ENCODE data around the gene CHEK2. TPM values are rescaled to one million over a fixed set of nuclear protein-coding genes. Genes with fewer than 3 reads are reported as not detected.
"Not testable (repeated sequence)": the region's sequence is repeated elsewhere in the genome, so short reads cannot be mapped to it uniquely, and the experiment has no call there.

The CHEK2 gene
- total RNA-seq, 4 donors from 2014 or later = 7.1 to 16.0 (median 9.4) TPM

DNA sequence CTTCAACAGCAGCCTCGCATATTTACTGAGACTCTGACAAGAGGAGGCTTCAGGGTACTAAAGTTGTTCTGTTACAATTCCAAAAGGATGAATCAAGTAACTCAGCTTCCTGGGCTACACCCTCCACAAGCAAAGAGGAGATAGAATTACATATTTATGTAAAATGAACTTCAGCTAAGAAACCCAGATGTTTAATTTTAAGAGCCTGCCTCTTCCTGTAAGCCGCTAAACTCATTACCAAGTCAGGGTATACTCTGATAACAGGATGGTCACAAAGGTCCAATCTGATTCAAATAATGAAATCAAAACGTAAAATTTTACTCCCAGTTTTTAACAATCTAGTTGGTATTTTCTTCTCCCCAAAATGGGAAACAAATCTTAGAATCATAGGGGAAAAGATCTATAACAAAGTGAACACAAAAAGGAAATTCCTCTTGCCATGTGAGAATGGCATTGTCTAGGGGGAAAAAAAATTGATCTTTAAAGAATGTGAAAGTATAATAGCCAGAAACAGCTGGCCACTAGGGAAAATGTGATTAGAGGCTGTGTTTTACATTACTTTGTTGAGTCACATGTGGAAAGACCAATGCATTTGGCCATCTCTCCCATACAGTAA, 30.9 kb downstream of the CHEK2 start:
- peaks cover 12 to 18% of the 10 kb centered on the region in 2 donors for H3K4me1 ChIP-seq
- 74 to 77% methylated on average over 3 of the region's 3 CpGs for WGBS, 2 donors
- no peak overlapping the region for H3K4me3 ChIP-seq (replicated peaks in 1 of 3)
- TF ChIP-seq POLR2A (IDR thresholded peaks at IDR 0.05) = no peak
- TF ChIP-seq, protein P1, sequence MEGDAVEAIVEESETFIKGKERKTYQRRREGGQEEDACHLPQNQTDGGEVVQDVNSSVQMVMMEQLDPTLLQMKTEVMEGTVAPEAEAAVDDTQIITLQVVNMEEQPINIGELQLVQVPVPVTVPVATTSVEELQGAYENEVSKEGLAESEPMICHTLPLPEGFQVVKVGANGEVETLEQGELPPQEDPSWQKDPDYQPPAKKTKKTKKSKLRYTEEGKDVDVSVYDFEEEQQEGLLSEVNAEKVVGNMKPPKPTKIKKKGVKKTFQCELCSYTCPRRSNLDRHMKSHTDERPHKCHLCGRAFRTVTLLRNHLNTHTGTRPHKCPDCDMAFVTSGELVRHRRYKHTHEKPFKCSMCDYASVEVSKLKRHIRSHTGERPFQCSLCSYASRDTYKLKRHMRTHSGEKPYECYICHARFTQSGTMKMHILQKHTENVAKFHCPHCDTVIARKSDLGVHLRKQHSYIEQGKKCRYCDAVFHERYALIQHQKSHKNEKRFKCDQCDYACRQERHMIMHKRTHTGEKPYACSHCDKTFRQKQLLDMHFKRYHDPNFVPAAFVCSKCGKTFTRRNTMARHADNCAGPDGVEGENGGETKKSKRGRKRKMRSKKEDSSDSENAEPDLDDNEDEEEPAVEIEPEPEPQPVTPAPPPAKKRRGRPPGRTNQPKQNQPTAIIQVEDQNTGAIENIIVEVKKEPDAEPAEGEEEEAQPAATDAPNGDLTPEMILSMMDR (IDR thresholded peaks at IDR 0.05) = no peak
- peak overlapping the region in 1 of 3 donors; percentile 13 for H3K27ac ChIP-seq
- no peaks in the 10 kb centered on the region for H3K27me3 ChIP-seq
- H3K36me3 ChIP-seq = no peaks in the 10 kb centered on the region
- no peak for DNase-seq
- no peaks in the 10 kb centered on the region for H3K9me3 ChIP-seq
- intact Hi-C loops (cut with DNase I) = no loop called here

DNA sequence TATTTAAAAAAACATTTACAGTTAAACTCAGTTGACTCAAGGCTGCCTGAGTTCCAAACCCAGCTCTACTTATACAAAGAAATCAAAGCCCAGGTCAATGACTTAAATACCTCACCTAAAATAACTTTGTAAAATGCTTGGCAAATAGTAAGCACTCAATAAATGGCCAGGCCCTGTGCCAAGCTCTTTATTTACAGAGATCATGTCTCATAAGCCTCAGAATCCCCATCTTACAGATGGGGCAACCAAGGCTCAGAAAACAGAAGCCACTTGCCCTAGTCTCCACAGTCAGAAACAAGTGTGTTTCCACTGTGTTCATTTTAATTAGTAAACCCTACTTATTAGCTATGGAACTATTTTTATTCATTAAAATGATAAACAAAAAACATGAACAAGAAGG, 31.5 kb downstream of the CHEK2 start:
- intact Hi-C loops (cut with DNase I) = no loop called here
- Histone ChIP-seq H3K27ac (peak overlapping the region in 1 of 3 donors; percentile 13), H3K4me1 (peaks cover 7 to 18% of the 10 kb centered on the region in 2 donors), H3K4me3 (replicated peaks in 1 of 3) (no peak overlapping the region), H3K27me3 (no peaks in the 10 kb centered on the region), H3K36me3 (no peaks in the 10 kb centered on the region), H3K9me3 (no peaks in the 10 kb centered on the region)
- no peak for TF ChIP-seq POLR2A (IDR thresholded peaks at IDR 0.05)
- TF ChIP-seq, protein P1 (IDR thresholded peaks at IDR 0.05) = no peak
- DNase-seq = no peak

DNA sequence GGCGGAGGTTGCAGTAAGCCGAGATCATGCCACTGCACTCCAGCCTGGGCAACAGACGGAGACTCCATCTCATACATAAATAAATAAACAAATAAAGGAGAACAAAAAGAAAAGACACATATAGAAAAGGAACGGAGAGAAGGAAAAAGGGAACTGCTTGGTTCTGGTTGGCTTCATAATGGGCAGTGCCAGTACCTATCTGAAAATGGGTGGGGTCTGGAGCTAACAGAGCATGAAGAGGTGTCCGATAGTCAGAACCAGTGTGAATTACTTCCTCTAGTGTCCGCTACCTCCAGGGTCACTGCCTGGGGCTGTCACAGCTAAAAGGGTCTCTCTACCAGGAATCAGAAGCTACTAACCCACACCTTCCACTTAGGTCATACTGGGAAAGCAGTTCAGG, 34.8 kb downstream of the CHEK2 start:
- no peak overlapping the region for H3K4me3 ChIP-seq (replicated peaks in 1 of 3)
- intact Hi-C loops (cut with DNase I) = no loop called here
- 85 to 87% methylated on average over 6 of the region's 6 CpGs for WGBS, 2 donors
- DNase-seq = no peak
- H3K4me1 ChIP-seq = peaks cover 5 to 17% of the 10 kb centered on the region in 2 donors
- no peak overlapping the region for H3K27ac ChIP-seq
- no peaks in the 10 kb centered on the region for H3K9me3 ChIP-seq
- no peak for TF ChIP-seq POLR2A (IDR thresholded peaks at IDR 0.05)
- TF ChIP-seq, protein P1 (IDR thresholded peaks at IDR 0.05) = no peak
- H3K36me3 ChIP-seq = no peaks in the 10 kb centered on the region
- no peaks in the 10 kb centered on the region for H3K27me3 ChIP-seq

DNA sequence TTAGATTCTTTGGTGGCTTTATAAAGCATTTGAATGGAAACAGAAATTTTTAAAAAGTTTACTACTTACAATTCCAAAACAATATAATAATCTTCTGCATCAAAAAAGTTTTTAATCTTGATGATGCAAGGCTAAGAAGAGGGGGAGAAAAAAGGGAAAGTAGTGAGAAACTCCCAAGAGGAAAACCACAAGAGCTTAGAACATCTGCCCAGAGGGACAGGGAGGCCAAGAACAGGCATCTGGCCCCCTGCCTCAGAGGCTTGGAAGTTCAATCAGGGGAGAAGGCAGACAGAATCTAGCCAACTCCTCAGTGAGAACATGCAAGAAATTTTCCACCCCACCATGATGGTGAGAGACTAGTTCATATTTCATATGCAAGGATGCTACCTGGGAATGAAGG, 38.2 kb downstream of the CHEK2 start:
- Histone ChIP-seq H3K27ac (no peak overlapping the region), H3K4me3 (replicated peaks in 1 of 3) (no peak overlapping the region), H3K9me3 (no peaks in the 10 kb centered on the region), H3K36me3 (no peaks in the 10 kb centered on the region), H3K4me1 (peaks cover 0 to 5% of the 10 kb centered on the region in 2 donors), H3K27me3 (no peaks in the 10 kb centered on the region)
- no peak for TF ChIP-seq POLR2A (IDR thresholded peaks at IDR 0.05)
- TF ChIP-seq, protein P1 (IDR thresholded peaks at IDR 0.05) = no peak
- no peak for DNase-seq
- intact Hi-C loops (cut with DNase I) = no loop called here

DNA sequence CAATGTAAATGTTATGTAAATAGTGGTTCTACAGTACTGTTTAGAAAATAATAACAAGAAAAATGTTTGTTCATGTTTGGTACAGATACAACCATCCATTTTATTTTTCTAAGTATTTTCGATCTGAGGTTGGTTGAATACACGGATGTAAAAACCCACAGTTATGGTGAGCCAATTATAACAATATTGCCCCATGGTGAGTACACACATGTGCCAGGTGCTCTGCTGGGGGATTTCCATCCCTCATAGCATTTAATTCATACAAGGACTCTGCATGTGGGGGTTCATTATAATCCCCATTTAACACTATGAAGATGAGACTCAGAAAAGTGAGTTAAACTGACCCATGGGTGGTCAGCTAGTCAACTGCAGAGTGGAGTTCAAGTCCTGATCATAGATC, 38.7 kb downstream of the CHEK2 start:
- no peak overlapping the region for H3K4me3 ChIP-seq (replicated peaks in 1 of 3)
- 92 to 95% methylated on average over 2 of the region's 2 CpGs for WGBS, 2 donors
- no peak for DNase-seq
- H3K36me3 ChIP-seq = no peaks in the 10 kb centered on the region
- intact Hi-C loops (cut with DNase I) = no loop called here
- no peaks in the 10 kb centered on the region for H3K9me3 ChIP-seq
- TF ChIP-seq, protein P1 (IDR thresholded peaks at IDR 0.05) = no peak
- TF ChIP-seq POLR2A (IDR thresholded peaks at IDR 0.05) = no peak
- H3K27ac ChIP-seq = no peak overlapping the region
- H3K4me1 ChIP-seq = peaks cover 0 to 5% of the 10 kb centered on the region in 2 donors
- no peaks in the 10 kb centered on the region for H3K27me3 ChIP-seq

DNA sequence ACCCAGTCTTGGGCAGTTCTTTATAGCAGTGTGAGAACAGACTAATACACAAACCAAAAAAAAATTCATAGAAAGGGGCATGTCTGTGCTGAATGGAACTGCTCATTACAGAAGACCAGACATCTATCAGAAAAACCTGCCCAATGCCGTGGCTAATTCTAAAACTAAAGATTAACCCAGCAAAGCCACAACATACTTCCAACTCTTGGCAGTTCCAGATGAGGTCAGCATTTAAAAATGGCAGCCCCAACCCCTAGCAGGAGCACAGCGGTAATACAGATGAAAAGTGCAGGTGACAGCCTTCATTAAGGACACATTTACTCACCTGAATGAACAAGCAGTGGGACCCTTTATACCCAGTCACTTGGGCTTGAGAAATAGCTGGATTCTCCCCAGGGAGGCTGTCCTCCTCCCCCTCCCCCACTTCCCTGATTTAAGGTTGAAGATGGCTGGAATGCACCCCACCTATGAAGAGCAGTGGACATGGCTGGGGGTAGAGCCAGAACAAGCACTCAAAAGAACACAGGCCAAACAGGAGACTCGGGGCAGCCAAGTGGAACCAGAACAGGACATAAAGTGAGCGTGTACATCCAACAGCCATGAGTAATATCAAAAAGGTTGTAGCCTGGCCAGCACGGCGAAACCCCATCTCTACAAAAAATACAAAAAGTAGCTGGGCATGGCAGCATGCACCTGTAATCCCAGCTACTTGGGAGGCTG, 48.4 kb downstream of the CHEK2 start:
- WGBS, 2 donors = 44 to 55% methylated on average over 6 of the region's 6 CpGs
- intact Hi-C loops (cut with DNase I); H3K4me3 ChIP-seq (replicated peaks in 1 of 3): not testable (repeated sequence)

DNA sequence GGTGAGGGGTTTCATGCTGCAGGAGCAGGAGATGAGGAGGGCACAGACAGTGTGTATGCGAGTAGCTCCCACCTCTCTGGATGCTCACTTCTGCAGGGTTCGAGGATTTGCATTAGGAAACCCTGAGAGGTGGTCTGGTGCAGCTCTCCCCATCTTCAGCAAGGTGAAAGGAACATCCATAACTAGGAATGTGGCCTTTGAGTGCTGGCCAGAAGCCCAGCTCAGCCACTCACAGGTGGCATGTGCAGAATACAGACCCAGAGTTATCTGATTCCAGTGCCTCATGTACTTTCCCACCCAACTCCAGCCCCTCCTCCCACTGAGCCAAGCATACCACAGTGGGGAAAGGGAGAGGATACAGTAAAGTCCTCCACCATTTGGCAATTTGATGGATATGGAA, 51.8 kb downstream of the CHEK2 start:
- H3K27me3 ChIP-seq; H3K9me3 ChIP-seq; intact Hi-C loops (cut with DNase I); H3K4me3 ChIP-seq (replicated peaks in 1 of 3); H3K27ac ChIP-seq; H3K36me3 ChIP-seq: not testable (repeated sequence)
- WGBS, 2 donors = 83 to 87% methylated on average over 2 of the region's 2 CpGs
- peaks cover 12 to 14% of the 10 kb centered on the region in 2 donors for H3K4me1 ChIP-seq
- peak; percentile 48 to 62 for DNase-seq

More for the DNA sequence above, 48.4 kb downstream of the CHEK2 start:
- Histone ChIP-seq H3K27ac (peak overlapping the region; percentile 20 to 52 (median 37)), H3K4me1 (peaks cover 12 to 14% of the 10 kb centered on the region in 2 donors)
- H3K36me3 ChIP-seq, H3K27me3 ChIP-seq, H3K9me3 ChIP-seq: not testable (repeated sequence)
- peak; percentile 53 to 64 for DNase-seq

DNA sequence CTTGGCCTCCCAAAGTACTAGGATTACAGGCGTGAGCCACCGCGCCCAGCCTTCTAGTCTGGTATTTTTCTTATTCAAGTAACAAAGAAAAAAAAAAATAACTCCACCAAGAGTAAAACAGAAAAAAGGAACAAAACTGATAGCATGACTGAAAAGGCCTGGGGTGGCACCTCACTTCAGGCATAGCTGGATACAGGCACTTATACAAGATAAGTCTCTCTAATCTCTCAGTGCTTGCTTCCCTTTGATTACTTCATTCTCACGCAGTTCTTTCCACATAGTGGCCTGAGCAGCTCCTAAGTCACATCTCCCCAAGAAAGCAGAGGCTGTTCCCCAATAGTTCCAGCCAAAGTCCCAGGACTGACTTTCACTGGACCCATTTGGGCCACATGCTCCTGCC, 58.7 kb downstream of the CHEK2 start:
- intact Hi-C loops (cut with DNase I); H3K4me1 ChIP-seq; H3K4me3 ChIP-seq (replicated peaks in 1 of 3); H3K27ac ChIP-seq; H3K27me3 ChIP-seq; H3K36me3 ChIP-seq; H3K9me3 ChIP-seq; DNase-seq: not testable (repeated sequence)
- 94 to 96% methylated on average over 4 of the region's 4 CpGs for WGBS, 2 donors
